ENCODE results near the gene CHI3L1.

CHI3L1 gene

DNA sequence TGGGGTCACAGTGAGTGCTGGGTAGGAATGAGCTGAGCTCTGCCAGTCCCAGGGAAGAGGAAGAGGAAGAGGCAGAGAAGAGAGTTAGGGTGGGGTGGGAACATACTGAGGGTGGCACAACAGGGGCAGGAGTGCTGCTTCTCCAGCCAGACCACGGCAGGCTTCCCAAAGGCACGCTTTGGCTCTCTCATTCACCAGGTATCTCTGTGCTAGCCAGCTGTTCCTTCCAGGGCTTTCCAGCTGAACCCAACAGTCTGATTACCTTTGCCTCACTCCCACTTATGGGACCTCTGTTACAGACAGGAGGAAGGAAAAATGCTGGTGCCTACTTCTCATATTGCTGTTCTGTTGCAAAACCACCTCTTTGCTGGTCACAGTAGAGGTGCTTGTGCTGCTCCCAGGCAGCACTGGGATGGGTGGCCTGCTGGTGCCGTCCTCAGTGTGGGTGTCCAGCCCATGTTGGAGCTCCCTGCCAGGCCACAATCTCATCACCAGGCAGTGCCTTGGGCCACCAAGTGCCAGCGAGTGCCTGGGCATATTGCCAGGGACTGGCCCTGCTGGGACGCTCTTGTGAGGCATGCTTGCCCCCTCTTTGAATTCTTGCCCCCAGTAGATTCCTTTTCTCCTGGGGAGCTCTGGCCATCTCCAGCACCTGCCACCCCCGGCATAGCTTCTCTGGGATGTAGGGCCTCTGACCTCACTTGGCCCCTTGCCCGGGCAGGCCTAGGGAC lies 56.8 kb downstream of the CHI3L1 start:
- no peak for DNase-seq

Measured in CD4-positive, alpha-beta T cell treated with Interleukin-17A for 1 hour (primary cell).